Inferior parietal cortex (tissue), 1 donor: ENCODE data around the gene ST3GAL4.
"Not testable (repeated sequence)": the region's sequence is repeated elsewhere in the genome, so short reads cannot be mapped to it uniquely, and the experiment has no call there.

Experiments used
- DNase-seq: peaks from one replicate; pipeline ENCODE4 v3.0.0-alpha.2; 2016; ENCODE audit errors: extremely low spot score

Gene ST3GAL4, protein sequence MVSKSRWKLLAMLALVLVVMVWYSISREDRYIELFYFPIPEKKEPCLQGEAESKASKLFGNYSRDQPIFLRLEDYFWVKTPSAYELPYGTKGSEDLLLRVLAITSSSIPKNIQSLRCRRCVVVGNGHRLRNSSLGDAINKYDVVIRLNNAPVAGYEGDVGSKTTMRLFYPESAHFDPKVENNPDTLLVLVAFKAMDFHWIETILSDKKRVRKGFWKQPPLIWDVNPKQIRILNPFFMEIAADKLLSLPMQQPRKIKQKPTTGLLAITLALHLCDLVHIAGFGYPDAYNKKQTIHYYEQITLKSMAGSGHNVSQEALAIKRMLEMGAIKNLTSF

DNA sequence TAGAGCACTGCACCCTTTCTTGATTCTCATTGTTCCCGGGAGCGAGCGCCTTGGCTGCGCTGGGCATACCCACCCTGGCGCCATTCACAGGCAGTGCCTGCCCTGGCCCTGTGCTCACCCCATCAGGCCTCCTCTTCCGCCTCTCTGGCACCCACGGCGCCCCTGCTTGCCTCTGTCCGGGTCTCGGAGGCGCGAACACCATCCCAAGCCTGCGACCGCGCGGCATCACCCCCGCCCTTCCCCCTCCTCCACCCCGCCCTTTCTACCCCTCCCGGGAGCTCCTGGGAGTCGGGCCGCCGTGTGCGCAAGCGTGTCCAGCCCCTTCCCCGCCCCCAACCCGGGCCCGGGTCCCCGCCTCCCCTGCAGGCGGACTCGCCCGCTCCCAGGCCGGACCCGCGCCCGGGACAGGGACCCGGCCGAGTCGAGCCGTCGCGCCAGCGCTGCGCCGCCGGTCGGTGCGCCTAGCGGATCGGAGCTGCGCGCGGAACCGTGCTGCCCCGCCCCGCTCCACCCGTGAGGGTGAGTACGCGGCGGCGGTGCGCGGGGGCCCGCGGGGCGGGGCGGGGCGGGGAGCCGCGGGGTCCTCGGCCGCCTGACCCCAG, at the start of gene ST3GAL4:
TSS of gene ST3GAL4 (plus strand) at position 363 of the 602 bp plus-strand sequence. CDS start 50,470 bp downstream, outside the sequence.
- DNase-seq, result no peak

- DNase-seq, result no peak
Measured at GRCh38 chr11:126305699-126306098, 49.8 kb upstream of the ST3GAL4 start.

- peak; percentile 57 for DNase-seq
Measured at GRCh38 chr11:126307706-126308105, 47.8 kb upstream of the ST3GAL4 start.

DNA sequence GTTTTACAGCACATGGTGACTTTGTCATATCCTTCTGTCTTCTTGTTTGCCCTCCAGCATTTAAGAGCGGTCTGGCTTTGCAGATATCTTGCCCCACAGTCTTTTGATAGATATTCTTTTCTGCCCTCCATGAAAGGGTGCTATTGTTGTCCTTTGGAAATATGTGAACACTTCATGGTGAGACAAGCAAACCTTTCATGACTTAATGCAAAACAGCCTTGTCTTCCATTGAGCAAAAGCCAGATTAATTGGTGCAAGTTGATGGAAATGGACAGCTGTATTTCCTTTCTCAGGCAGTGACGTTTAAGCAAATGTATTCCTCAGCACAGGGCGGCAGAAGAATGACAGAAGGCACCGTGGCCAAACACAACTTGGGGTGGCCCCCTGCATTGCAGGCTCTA, 47.2 kb upstream of the ST3GAL4 start:
- peak; percentile 58 for DNase-seq

- not testable (repeated sequence) for DNase-seq
Measured at GRCh38 chr11:126308771-126309170, 46.7 kb upstream of the ST3GAL4 start.

DNA sequence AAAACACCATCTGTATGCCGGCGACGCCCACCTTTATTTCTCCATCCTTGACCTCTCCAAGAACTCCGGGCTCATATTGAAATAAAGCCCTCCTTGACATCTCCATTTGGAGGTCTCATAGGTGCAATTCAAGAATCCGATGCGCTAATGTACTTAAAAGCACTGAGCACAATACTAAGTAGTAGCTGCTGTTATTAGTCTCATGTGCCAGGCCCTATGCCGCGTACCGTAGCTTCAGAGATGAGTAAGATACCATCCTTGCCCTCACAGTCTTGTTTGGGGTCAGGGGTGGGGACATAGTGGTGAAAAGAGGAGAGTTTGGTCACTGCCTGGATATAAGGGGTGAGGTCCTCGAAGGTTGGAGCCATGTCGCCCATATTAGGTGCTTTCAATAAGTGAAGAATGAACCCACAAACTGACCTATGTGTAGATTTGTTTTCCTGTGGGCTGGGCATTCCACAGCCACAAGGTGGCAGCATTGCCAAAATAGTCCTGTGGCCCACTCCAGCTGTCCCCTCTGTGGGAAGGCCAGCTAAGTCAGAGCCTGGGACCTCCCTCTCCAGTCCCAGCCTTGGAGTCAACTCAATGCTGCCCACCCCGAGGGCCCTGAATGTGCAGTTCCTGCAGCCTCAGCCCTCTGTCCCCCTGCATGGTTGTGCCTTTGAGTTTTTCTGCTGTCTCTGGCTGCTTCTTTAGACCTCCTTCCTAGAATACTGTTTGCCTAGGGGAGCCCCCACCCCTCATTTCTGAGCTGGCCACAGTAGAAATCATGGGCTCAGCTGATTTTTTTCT, 45.1 kb upstream of the ST3GAL4 start:
- DNase-seq, result peak; percentile 87

GRCh38 chr11:126310992-126311310, 44.5 kb upstream of the ST3GAL4 start:
- DNase-seq, result no peak

DNA sequence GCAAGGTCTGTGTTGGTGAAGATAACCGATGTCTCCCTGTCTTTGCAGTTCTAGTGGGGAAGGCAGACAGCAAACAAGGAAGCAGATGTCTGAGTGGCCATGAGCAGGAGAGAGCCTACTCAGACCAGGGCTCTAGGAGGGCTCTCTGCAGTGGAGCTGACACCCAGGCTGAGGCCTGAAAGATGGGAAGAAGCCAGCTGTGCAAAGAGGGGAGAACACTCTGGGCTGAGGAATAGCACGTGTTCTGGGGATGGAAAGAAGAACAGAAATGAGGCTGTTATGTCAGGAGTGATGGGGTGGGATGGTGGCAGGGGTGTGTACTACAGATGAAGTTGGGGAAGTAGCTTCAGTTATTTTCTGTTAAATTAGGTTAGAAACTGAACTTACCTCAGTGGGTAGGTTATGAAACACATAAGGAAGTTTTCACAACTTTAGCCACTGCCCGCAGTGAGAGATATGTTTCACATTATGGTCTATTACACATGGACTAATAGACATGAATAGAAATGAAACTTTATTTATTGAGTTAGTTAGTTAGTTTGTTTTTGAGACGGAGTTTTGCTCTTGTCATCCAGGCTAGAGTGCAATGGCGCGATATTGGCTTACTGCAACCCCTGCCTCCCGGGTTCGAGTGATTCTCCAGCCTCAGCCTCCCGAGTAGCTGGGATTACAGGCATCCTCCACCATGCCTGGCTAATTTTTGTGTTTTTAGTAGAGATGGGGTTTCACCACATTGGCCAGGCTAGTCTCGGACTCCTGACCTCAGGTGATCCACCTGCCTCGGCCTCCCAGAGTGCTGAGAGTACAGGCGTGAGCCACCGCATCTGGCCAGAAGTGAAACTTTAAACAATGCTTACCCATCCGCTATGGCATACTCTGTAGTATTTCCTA, 43.8 kb upstream of the ST3GAL4 start:
- no peak for DNase-seq

- no peak for DNase-seq
Measured at GRCh38 chr11:126312961-126313360, 42.5 kb upstream of the ST3GAL4 start.

- no peak for DNase-seq
Measured at GRCh38 chr11:126313826-126314225, 41.7 kb upstream of the ST3GAL4 start.

DNA sequence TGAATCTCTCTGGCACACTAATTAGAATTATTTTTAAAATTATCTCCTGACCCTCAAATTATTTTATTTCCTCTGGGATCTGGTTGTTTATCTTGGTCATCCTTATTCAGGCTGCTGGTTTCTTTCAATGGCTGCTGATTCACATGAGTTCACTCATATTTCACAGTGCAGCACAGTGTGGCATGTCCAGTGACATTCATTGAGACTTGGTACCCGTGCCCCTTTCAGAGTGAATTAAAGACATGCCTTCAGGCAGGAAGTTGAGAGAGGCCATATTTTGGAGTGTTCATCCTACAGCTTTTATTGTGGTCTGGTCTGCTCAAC, 38.1 kb upstream of the ST3GAL4 start:
- DNase-seq, result no peak

DNA sequence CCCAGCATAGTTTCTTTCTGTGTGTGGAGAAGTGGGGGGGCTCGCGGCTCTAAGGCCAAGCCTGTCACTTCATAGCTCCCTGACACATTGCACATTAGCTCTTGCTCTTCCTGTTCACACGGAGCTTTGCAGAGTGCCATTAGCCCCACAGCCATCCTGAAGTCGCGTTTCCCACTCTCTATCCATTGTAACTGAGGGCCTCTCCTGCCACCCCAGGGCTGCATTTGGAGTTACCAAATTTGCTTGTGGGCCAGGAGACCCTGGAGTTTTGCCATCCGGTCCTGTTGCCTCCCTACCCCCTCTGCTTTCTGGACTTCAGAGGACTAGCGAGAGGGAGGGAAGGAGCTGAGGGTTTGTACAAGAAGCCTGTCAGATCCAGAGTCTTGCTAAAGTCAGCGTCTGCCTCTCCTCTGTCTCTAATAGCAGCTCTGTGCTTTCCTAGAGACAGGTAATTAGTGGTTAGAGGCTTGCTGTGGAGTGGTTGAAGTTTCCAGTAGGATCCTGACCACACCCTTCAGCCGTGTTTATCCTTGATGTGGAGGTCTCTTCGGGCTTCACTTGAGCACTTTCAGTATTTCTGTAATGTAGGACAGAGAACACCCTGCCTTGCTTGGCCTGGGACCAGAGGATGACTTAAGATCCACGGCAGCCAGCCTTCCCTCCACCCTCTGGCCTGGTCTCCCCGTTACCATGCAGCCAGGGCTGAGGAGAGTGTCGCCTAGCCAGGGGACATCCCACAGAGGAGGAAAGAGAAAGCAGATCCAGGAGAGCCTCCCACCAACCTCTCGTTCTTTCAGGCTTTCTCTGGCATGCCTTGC, 37.5 kb upstream of the ST3GAL4 start:
- peak; percentile 15 for DNase-seq

GRCh38 chr11:126318574-126319373, 36.7 kb upstream of the ST3GAL4 start:
- peak; percentile 42 for DNase-seq

- DNase-seq, result no peak
Measured at GRCh38 chr11:126319374-126319740, 36.1 kb upstream of the ST3GAL4 start.

GRCh38 chr11:126322996-126323395, 32.5 kb upstream of the ST3GAL4 start:
- DNase-seq, result no peak

DNA sequence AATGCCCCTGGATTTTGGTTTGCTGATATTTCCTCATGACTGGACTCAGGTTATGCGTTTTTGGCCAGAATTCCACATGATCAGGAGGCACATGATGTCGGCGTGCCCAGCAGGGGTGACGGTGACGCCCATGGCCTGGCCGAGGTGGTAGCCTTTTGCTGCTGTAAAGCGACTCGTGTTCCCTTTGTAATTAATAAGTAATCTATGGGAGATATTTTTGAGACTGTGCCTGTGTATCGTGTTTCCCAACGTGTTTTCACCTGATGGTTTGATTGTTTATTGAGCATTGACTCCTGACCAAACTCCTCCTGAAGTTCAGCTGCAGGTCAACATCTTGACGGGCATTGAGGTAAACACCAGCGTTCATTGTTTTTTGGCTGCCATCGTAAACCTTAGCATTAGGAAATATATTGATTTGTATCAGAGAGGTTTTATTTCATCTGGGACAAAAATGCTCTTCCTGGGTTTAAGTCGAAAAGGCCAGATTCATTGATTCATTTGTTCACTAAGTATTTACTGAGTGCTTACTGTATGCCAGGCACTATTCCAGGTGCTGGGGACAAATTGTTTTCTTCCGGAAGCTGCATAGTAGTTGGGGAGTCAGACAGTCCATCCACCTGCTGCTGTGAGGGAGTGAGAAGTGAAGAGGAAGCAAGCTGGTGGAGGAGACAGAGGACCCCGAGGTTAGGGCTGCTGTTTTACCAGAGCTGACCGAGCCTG, 28.0 kb upstream of the ST3GAL4 start:
- no peak for DNase-seq

DNA sequence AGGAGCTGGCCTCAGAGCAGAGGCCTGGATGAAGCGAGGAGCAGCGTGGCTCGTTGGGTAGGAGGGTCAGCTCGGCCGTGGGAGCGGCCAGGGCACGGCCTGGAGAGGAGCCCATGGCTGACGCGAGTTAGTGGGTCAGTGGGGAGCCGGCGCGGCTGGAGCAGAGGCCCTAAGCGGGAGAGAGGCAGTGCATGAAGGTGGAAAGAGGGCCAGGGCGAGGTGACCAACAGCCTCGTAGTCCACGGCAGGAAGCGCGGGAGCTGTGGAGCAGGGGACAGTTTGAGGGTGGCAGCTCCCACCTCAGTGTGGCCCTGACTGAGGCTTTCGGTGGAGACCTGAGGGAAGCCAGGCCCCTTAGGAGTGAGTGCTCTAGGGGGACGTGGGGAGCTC, 27.5 kb upstream of the ST3GAL4 start:
- no peak for DNase-seq

DNA sequence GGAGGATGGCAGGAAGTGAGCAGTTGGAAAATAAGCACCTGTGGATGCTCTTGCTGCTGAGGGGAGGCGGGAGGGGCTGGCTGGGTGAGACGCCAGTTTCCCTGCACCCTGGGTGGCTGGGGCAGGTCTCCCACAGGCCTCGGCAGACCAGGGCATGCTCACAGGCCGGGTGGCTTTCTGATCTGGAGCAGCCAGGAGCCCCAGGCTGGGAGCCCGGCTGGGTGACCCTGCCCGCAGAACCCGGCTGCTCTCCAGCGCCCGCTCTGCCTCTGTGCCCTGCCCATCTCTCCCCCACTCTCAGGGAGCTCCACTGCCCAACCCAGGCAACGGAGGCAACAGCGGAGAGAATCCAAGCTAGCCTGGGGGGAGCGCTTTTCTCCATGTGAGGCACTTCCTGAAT, 27.0 kb upstream of the ST3GAL4 start:
- DNase-seq, result no peak

DNA sequence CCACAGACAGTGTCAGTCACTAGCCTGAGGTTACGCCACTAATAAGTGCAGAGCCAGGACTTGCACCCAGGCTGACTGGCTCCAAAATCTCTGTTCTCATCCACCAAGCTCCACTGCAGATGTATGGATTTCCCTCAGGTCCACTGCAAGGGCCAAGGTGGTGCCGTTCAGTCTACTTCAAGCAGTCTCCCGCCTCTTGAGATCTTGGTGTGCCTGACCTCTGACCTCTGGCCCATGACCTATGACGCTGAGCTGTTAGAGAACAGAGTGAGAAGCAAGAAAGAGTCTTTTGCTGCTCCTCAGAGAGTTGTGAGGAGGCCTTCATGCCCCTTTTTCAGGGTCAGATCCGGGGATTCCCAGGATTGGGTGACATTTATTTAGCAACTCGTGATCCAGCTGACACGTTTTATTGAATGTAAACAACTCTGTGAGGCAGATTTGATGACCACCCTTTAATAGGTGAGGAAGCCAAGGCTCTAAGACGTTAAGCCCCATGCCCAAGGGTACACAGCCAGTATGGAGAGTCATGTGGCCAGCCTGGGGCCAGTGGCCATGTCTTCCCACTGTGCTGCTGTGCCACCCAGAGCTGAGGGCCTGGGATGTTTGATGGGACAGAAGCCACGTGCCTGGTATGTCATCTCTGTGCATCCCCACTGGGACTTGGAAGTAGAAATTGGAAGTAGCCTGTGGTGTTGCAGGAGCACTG, 26.4 kb upstream of the ST3GAL4 start:
- DNase-seq, result no peak
